NB4 (cell line): ENCODE data around the gene SLC12A1.

Experiments used
- MYC ChIP-seq: IDR thresholded peaks from 2 replicates; pipeline ENCODE4 v1.6.1; 2011; ENCODE audit warnings: low read depth, low read length
- POLR2A ChIP-seq: IDR thresholded peaks from 2 replicates; pipeline ENCODE4 v1.6.1; 2011; ENCODE audit warnings: mild to moderate bottlenecking; ENCODE audit not compliant: insufficient read length; ENCODE audit errors: extremely low read depth
- TF ChIP-seq, protein P1 (sequence below): IDR thresholded peaks from one replicate; pipeline ENCODE4 v1.5.1; 2012; ENCODE audit warnings: low read depth, low read length
- TF ChIP-seq, protein P2 (sequence below): IDR thresholded peaks from 2 replicates; pipeline ENCODE4 v1.6.1; 2011; ENCODE audit warnings: low read depth, low read length

DNA sequence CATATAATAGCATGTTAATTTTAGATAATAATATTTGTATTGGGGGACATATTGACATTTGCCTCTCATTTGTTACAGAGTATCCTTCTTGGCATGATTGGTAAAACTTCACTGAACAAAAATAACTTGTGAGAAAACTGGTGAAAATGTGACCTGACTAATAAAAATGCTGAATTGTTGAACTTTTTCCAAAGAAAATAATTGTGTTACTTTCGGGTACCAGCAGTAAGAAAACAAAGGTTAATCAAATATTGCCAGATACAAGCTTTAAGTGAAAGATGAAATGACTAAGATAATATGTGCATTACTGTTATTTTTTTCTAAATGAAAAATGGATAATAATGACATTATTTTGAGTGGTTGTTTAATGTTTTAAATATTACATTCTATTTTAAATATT is 15.2 kb downstream of the SLC12A1 start:
- TF ChIP-seq, protein P1, sequence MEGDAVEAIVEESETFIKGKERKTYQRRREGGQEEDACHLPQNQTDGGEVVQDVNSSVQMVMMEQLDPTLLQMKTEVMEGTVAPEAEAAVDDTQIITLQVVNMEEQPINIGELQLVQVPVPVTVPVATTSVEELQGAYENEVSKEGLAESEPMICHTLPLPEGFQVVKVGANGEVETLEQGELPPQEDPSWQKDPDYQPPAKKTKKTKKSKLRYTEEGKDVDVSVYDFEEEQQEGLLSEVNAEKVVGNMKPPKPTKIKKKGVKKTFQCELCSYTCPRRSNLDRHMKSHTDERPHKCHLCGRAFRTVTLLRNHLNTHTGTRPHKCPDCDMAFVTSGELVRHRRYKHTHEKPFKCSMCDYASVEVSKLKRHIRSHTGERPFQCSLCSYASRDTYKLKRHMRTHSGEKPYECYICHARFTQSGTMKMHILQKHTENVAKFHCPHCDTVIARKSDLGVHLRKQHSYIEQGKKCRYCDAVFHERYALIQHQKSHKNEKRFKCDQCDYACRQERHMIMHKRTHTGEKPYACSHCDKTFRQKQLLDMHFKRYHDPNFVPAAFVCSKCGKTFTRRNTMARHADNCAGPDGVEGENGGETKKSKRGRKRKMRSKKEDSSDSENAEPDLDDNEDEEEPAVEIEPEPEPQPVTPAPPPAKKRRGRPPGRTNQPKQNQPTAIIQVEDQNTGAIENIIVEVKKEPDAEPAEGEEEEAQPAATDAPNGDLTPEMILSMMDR = no peak
- TF ChIP-seq POLR2A = no peak
- TF ChIP-seq, protein P2, sequence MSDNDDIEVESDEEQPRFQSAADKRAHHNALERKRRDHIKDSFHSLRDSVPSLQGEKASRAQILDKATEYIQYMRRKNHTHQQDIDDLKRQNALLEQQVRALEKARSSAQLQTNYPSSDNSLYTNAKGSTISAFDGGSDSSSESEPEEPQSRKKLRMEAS = no peak
- no peak for TF ChIP-seq MYC
